Measurements from ENCODE around the gene RPL13.
"Not testable (repeated sequence)": the region's sequence is repeated elsewhere in the genome, so short reads cannot be mapped to it uniquely, and the experiment has no call there.

RPL13 gene

GRCh38 chr16:89576153-89577054, 15.9 kb downstream of the RPL13 start:
- no peak for DNase-seq (ENCODE audit: low read depth in 2 of 2)

DNA sequence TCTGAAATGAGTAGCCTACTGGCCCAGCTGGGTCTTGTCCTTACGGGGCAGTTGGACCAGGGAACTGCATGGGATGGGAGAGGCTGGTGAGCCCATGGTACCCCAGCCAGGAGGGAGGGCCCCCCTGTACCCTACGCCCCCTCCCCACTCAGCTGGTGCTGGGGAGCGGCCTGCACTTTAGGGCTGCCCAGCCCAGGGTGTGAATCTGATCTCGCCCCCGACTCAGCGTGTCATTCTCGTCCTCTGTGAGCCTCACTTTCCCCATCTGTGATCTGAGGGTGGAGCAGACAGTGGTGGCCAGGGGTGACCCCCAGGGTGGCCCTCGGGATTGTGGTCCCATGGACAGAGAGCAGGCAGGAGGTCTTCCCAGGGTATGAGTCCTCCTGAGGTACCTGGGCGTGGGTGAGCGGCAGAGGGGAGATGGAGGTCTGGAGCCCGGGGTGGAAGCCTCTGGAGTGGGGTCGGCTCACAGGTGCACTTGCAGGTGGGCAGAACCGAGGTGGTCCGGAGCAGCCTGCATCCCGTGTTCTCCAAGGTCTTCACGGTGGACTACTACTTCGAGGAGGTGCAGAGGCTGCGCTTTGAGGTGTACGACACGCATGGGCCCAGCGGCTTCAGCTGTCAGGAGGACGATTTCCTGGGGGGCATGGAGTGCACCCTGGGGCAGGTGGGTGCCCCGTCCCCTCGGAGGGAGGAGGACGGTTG, 16.7 kb downstream of the RPL13 start:
- DNase-seq (ENCODE audit: low read depth in 2 of 2) = no peak

DNA sequence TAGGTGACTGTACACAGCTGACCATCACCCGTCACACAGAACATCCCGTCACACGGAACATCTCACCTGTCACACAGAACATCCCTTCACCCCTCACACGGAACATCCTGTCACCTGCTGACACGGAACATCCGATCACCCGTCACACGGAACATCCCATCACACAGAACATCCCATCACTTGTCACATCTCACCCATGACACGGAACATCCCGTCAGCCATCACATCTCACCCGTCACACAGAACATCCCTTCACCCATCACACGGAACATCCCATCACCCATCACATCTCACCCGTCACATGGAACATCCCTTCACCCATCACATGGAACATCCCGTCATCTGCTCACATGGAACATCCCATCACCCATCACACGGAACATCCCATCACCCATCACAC, 18.9 kb downstream of the RPL13 start:
- DNase-seq (ENCODE audit: low read depth in 2 of 2) = no peak

DNA sequence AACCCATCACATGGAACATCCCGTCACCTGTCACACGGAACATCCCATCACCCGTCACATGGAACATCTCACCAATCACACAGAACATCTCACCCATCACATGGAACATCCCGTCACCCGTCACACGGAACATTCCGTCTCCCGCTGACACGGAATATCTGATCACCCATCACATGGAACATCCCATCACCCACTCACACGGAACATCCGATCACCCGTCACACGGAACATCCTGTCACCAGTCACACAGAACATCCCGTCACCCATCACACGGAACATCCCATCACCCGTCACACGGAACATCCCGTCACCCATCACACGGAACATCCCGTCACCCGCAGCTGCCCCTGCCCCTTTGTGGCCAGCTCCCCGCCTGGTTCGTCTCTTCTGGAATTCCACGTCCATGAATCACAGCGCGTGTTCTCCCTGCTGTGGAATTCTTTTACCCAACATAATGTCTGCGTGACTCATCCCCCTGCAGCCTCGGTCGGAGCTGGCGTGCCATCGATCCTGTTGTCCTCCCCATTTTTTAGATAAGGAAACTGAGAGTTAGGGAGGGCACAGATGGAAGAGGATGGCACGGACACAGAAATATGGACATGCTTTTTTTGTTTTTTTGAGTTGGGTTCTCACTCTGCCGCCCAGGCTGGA, 20.7 kb downstream of the RPL13 start:
- DNase-seq (ENCODE audit: low read depth in 2 of 2) = no peak

GRCh38 chr16:89581861-89582563, 21.5 kb downstream of the RPL13 start:
- DNase-seq (ENCODE audit: low read depth in 2 of 2) = no peak

DNA sequence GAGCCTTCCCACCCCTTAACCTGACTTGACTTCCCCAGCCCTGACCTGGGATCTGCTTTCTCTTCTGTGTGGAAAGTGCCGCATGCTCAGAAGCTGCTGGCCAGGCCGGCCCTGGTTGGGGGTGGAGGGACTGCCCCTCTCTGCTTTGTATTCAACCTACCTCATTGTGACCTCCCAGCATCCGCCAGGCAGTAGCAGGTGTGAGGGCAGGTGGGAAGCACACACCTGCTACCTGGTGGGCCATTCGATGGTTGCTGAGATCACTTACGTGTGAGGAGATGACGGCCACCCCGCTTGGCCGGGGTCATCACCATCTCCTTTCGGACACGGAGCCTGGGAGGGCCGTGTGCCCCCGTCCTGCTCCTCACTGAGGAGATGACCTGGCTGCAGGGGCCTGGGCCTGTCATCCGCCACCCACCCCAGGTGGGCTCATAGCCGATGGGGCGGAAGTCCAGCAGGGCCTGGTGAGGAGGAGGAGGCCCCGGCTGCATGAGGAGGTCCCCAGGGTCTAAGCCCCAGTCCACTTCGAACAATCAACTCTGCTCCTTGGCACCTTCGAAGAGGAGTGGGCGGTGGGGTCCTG, 22.2 kb downstream of the RPL13 start:
- no peak for DNase-seq (ENCODE audit: low read depth in 2 of 2)

GRCh38 chr16:89583197-89583894, 22.9 kb downstream of the RPL13 start:
- DNase-seq (ENCODE audit: low read depth in 2 of 2) = no peak

DNA sequence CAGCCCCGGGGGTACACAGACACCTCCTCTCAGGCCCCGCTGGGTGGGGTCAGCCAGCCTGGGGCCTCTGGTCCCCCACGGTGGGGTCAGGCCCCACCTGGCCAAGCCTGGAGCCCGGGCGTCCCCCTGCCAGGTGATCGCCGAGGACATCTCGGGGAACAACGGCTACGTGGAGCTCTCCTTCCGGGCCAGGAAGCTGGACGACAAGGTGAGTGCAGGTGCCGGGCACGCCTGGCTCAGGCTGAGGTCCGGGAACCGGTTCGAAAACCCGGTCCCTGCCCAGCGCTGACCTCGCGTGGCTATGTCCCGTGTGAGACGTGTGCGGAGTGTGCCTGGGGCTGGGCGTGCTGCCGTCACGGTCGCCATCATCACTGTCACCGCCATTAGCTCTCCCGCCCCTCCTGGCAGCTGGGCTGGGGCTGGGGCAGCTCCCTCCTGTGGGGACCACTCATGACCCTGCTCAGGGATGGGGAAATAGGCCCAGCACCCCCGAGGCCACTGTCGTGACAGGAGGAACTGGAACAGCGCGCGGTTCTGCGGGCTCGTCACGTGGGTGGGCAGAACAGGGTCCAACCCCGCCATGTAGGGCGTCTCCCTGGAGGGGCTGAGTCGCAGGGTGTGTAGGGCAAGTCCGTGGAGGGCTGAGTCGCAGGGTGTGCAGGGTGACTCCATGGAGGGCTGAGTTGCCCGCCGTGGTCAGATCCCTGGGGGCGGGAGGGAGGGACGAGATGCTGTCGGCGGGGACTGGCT, 23.6 kb downstream of the RPL13 start:
- no peak for DNase-seq (ENCODE audit: low read depth in 2 of 2)

- DNase-seq (ENCODE audit: low read depth in 2 of 2) = no peak
These were observed 24.5 kb downstream of the RPL13 start for GRCh38 chr16:89584768-89585549.

- no peak for DNase-seq (ENCODE audit: low read depth in 2 of 2)
These were observed 25.7 kb downstream of the RPL13 start for GRCh38 chr16:89586218-89586617.

- no peak for DNase-seq (ENCODE audit: low read depth in 2 of 2)
These were observed 26.4 kb downstream of the RPL13 start for GRCh38 chr16:89586853-89587252.

- not testable (repeated sequence) for DNase-seq (ENCODE audit: low read depth in 2 of 2)
These were observed 27.2 kb downstream of the RPL13 start for GRCh38 chr16:89587676-89588075.

- no peak for DNase-seq (ENCODE audit: low read depth in 2 of 2)
These were observed 28.1 kb downstream of the RPL13 start for GRCh38 chr16:89588413-89589109.

GRCh38 chr16:89589241-89589926, 28.9 kb downstream of the RPL13 start:
- DNase-seq (ENCODE audit: low read depth in 2 of 2) = no peak

DNA sequence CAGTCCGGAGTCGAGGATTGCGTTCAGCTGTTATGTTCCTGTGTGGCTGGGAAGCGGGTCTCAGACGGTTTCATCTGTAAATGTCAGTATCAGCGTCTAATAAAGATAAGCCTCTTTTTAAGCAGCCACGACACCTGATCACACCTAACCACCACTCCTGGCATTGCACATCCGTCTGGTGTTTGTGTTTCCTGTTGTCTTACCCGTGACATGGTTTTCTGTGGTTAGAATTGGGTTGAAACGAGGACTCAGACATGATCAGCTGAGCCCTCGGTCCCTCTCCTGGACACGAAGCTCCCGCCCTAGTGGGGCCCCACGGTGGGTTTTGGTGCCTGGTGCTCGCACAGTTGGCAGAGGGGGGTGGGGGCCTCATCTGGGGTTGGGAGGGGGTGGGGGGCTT, 33.4 kb downstream of the RPL13 start:
- DNase-seq (ENCODE audit: low read depth in 2 of 2) = peak in 1 of 2 donors; percentile 21

GRCh38 chr16:89595330-89596060, 35.0 kb downstream of the RPL13 start:
- no peak for DNase-seq (ENCODE audit: low read depth in 2 of 2)

- DNase-seq (ENCODE audit: low read depth in 2 of 2) = no peak
These were observed 35.7 kb downstream of the RPL13 start for GRCh38 chr16:89596061-89596689.

Measured in stimulated activated CD8-positive, alpha-beta memory T cell treated with anti-CD3 and anti-CD28 coated beads, Interleukin-7, amount 100 ng/mL, for 4 hours (primary cell).